Fibroblast of peridontal ligament (primary cell): Measurements from ENCODE around the gene ETAA1.

Source experiments
- DNase-seq: peaks from one replicate; pipeline ENCODE4 v3.0.0-alpha.2; 2010; ENCODE audit errors: extremely low read depth

Gene ETAA1

DNA sequence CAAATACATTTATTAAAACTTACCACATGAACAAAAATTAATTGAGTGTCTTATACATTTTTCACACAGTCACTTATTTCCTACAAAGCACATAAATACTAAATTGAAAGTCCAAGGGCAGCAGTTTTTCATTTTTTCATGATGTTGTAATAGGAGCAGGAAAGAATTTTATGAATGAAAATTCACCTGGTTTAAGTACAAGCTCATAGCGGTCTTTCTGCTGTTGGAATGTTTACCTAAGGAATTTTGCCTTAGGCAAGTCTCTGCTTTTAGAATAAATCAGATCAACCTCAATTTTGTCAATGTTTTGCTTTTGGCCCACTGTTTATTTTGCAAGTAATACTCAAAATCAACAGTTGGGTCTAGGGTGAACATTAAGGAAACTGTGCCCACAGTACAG, 40.0 kb downstream of the ETAA1 start:
- no peak for DNase-seq

DNA sequence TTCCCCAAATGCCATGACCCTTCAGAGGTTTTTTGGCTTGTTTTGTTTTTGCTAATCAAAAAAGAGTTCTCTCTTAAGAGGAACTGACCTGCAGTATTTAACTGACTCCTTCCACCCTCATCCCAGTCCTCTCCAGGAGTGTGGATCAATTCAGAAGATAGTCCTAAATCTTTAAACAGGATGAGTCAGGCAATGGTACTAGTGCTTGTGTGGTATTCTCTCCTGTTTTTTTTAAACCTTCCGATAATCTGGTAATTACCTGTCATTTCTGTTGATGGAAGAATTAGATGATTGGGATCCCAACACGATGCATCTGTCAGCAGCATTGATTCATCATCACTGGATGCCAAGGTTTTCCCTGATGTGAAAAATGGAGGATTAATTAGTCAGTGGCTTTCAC, 41.2 kb downstream of the ETAA1 start:
- no peak for DNase-seq

DNA sequence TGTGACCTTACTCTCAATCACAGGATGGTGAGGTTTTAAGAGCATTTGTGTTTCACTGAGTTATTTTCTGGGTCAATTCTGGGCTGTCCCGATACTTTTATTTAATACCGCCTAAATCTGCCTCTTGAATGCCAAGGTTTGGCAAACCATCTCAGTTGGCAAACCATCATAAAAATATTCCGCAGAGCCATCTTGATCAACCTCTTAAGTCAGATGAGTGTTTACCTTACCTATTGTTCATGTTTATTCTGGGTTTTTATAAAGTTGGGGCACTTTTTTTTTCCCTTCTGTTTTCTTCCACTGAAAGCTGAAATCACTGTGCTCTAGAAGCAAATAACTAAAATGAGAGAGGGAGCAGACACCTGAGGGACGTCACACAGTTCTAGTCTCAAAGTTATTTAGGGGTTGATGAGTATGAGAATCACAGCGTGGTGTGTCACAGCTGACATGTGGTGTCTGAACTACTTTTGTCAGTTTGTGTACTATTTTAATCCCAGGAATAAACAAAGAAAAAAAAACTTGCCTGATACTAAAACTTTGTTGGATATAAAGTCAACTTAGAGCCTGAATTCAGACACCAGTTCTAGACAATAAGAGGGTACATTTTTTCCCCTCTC, 48.6 kb downstream of the ETAA1 start:
- DNase-seq = no peak

DNA sequence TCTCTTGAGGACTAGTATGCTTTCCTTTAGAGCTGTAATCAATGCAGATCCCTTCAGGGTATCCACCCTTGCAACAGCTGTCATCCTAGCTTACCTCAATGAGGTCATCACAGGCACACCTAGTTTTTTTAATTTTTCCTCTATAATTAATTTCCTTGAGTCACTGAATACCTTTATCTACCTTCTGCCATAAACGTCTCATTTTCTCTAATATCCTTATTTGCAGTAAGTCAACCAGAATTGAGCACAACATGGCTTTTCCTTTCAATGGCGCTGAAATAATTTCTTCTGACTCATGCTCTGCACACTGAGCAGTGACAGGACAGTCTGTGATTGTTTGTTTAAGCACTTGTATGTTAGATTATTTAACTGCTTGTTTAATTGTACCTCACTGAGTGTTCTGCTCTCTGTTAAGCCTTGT, 49.4 kb downstream of the ETAA1 start:
- DNase-seq = peak; percentile 7

DNA sequence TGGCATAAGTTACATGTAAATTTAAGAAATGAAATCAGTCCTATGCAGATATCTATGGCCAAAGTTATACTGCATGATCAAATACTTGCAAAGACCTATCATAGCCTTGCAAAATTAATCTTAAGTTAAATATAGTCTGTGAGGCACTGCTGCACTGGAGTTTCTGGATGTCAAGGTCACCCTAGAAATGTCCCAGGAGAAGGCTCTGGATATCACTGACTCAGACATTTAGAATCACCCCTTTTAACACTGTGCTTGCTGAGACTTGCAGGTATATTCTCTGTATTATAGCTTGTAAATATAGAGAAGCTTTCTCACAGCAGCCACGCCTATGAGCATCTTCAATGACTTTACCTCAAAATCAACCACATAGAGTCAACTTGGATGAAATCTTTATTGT, 51.5 kb downstream of the ETAA1 start:
- DNase-seq = no peak

DNA sequence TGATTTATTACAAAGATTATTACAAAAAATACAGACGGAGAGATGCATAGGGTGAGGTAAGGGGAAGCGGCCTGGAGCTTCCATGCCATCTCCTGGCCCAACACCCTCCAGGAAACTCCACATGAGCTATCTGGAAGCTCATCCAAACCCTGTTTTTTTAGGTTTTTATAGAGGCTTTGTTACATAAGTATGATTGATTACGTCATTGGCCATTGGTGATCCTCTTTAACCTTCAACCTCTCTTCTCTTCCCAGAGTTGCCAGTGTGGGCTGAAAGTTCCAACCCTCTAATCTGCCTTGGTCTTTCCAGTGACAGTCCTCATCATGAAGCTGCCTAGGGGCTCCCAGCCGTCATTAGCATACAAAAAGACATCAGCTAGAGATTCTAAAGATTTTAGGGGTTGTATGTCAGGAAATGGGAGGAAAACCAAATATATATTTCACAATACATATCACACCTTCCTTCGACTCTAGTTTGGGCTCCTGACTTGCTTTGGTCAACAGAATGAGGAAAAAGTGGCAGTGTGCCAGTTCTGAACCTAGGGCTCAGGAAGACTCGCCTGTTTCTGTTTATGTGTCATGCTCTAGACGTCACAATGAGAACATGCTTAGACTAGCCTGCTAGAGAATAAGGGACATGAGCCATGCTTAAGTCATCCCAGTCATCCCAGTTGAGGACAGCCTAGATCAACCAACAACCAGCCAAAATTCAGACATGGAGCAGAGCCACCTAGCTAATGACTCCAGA, 54.1 kb downstream of the ETAA1 start:
- peak; percentile 38 for DNase-seq

DNA sequence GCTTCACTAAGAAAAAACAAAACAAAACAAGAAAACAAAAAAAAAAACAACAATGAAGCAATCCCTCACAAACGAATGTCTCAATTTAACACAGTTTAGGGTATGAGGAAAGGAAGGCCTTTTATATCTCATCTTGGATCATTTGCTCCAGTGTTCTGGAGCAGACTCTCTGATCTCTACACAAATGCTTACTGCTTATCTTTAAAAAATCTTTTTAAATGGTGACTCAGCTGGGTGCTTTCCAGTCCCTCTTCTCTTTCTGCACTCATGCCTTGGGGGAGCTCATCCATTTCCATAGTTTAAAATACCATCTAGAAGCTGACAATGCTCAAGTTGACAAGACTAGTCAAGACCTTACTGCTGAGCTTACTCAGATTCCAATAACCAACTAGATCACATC, 56.2 kb downstream of the ETAA1 start:
- peak; percentile 29 for DNase-seq

DNA sequence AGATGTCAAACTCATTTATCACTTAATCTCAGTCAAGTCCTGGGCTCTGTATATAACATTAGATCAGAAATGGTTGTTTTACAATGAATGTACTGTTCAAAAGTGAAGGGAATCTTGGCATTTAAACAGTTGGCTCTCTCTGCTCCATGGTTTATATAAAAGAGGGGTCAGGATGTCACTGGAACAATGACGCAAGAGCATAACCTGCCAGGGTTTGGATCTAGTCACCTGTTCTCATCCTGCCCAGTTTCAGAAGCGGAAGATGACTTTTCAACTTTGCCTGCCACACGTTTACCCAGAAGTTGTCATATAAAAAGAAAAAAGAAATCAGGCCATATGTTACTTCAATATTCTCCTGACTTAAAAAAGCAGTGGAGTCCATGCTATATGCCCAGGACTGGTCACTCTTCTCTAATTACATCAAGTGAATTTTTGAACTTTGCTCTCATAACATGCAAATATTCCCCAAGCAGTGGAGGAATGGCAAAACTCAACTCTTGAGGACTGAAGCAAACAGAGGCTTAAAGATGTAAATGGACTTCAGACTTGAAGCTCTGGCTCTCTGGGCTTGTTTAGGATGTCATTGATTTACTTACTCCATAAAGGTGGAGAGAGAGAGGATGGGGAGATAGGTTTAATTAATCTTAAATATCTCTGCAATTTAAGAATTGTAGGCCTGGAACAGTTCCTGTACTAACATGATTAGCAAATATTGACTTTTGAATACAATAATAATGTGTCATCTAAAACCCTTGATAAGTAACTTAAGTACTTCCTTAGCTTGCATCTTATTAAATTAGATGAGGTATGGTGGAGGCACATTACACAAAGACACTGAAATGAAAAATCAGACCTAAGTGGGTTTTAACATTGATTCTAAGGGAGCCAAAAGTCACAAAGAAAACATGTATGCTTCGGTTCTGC, 58.3 kb downstream of the ETAA1 start:
- no peak for DNase-seq

DNA sequence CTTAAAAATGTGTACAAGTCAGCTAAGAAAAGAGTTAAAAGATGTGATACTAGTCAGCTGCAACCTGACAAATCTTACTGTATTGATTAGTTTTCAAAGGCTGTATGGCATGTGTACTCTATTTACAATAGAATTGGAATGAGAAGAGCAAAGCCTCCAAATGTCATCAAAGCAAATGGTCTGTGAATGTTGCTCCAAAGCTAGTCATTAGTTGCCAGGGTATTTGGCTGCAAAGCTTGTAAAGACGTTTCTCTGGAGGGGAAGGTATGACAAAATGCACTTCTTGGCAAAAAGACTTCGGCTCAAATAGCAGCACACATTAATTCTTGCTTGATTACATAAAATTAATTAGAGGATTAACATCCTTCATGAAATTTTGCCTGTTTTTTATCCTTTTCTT, 59.3 kb downstream of the ETAA1 start:
- no peak for DNase-seq

DNA sequence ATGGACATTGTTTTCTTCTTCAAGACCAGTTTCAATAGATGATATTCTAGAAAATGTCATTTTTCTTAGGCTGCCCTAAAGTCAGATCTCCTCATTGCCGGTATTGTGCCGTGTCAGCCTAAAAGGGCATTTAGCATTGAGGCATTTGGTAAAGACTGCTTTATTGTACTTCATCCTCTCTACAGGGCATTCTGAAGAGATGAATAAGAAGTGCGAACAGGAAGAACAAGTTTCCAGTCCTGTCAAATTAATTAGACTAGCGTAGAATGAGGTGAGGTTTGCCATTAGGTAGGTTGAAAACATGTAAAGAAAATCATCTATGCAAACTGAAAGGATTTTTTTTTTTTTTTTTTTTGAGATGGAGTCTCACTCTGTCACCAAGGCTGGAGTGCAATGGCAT, 60.6 kb downstream of the ETAA1 start:
- DNase-seq = no peak

DNA sequence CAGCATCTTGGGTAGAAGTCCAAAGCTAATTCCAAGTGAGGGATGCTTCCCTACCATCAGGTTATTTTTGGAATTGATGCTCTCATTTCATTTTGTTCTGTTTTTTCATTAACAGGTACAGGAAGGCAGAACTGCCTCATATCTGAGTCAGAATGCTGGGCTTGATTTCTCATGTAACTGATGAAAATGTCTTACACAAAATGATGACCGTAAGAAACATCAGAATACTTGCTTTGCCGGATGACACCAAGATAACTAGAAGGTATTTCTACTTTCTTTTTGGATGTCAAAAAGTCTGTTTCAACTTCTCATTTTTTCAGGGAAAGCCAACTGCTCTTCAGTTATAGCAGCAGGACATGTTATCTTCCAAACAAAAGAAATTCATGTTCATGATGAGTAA, 62.6 kb downstream of the ETAA1 start:
- DNase-seq = no peak
